ENCODE data around the gene RNF130. TPM values are rescaled to one million over a fixed set of nuclear protein-coding genes. Genes with fewer than 3 reads are reported as not detected.

Gene RNF130
- total RNA-seq, 2 donors from 2014 or later = 83.8 to 116 TPM

- no peak for DNase-seq (ENCODE audit: low spot score)
- no peak overlapping the region for H3K27ac ChIP-seq
- WGBS = 98% methylated on average over 8 of the region's 8 CpGs
- intact Hi-C loops (cut with DNase I) = no loop called here
- H3K36me3 ChIP-seq = no peaks in the 10 kb centered on the region
- no peak for TF ChIP-seq POLR2AphosphoS5 (IDR thresholded peaks at IDR 0.05)
- TF ChIP-seq POLR2A (IDR thresholded peaks at IDR 0.05) = no peak
- TF ChIP-seq, protein P1, sequence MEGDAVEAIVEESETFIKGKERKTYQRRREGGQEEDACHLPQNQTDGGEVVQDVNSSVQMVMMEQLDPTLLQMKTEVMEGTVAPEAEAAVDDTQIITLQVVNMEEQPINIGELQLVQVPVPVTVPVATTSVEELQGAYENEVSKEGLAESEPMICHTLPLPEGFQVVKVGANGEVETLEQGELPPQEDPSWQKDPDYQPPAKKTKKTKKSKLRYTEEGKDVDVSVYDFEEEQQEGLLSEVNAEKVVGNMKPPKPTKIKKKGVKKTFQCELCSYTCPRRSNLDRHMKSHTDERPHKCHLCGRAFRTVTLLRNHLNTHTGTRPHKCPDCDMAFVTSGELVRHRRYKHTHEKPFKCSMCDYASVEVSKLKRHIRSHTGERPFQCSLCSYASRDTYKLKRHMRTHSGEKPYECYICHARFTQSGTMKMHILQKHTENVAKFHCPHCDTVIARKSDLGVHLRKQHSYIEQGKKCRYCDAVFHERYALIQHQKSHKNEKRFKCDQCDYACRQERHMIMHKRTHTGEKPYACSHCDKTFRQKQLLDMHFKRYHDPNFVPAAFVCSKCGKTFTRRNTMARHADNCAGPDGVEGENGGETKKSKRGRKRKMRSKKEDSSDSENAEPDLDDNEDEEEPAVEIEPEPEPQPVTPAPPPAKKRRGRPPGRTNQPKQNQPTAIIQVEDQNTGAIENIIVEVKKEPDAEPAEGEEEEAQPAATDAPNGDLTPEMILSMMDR (IDR thresholded peaks at IDR 0.05) = no peak
- H3K4me1 ChIP-seq (replicated peaks) = no peaks in the 10 kb centered on the region
- no peaks in the 10 kb centered on the region for H3K27me3 ChIP-seq (replicated peaks; ENCODE audit: insufficient read depth)
- no peak overlapping the region for H3K4me3 ChIP-seq
- no peaks in the 10 kb centered on the region for H3K9me3 ChIP-seq
These were observed 27.0 kb upstream of the RNF130 start for GRCh38 chr5:180098526-180098925.

DNA sequence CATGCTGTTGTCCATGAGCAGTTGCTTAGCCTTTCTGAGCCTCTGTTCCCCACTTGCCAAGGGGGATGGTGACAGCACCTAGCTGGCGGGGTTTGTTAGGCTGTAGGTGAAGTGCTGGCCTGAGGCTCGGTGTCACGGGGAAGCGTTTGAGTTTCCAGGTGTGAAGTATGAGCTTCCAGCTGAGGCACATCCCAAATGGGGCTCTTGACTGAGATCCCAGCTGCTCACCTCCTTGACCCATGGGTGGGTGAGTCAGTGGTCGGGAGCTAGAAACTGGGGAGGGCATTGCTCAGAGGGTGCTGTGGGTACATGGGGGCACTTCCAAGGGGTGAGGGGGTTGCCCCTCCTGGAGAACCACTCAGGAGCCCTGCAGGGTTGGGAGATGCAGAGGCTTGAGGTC is 26.4 kb upstream of the RNF130 start:
- TF ChIP-seq, protein P1 (IDR thresholded peaks at IDR 0.05) = no peak
- TF ChIP-seq POLR2A (IDR thresholded peaks at IDR 0.05) (no peak), POLR2AphosphoS5 (IDR thresholded peaks at IDR 0.05) (no peak)
- Histone ChIP-seq H3K27me3 (replicated peaks; ENCODE audit: insufficient read depth) (no peaks in the 10 kb centered on the region), H3K4me3 (no peak overlapping the region), H3K27ac (no peak overlapping the region), H3K4me1 (replicated peaks) (no peaks in the 10 kb centered on the region), H3K36me3 (no peaks in the 10 kb centered on the region), H3K9me3 (no peaks in the 10 kb centered on the region)
- 85% methylated on average over 5 of the region's 5 CpGs for WGBS
- intact Hi-C loops (cut with DNase I) = no loop called here
- DNase-seq (ENCODE audit: low spot score) = no peak

GRCh38 chr5:180097163-180097894 is 25.8 kb upstream of the RNF130 start:
- no peaks in the 10 kb centered on the region for H3K9me3 ChIP-seq
- TF ChIP-seq POLR2AphosphoS5 (IDR thresholded peaks at IDR 0.05) (no peak), POLR2A (IDR thresholded peaks at IDR 0.05) (no peak)
- TF ChIP-seq, protein P1 (IDR thresholded peaks at IDR 0.05) = no peak
- no peak overlapping the region for H3K4me3 ChIP-seq
- H3K27ac ChIP-seq = no peak overlapping the region
- no peaks in the 10 kb centered on the region for H3K27me3 ChIP-seq (replicated peaks; ENCODE audit: insufficient read depth)
- DNase-seq (ENCODE audit: low spot score) = no peak
- intact Hi-C loops (cut with DNase I) = no loop called here
- no peaks in the 10 kb centered on the region for H3K4me1 ChIP-seq (replicated peaks)
- H3K36me3 ChIP-seq = no peaks in the 10 kb centered on the region
- 87% methylated on average over 11 of the region's 11 CpGs for WGBS

DNA sequence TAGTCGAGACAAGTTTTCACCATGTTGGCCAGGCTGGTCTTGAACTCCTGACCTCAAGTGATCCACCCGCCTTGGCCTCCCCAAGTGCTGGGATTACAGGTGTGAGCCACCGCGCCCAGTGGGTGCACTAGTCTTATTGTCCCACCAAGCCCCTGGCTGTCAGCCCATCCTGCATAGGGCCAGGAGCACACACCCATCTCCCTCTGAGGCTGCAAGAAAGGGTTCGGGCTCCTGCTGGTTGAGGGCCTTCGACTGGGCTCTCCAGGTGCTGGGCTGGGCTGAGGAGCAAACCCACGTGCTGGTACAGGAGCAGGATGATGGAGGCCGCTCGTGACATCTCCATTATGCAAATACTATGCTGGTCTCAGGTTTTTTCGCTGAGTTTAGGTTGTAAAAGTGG is 25.1 kb upstream of the RNF130 start:
- no peak for DNase-seq (ENCODE audit: low spot score)
- Histone ChIP-seq H3K27me3 (replicated peaks; ENCODE audit: insufficient read depth) (no peaks in the 10 kb centered on the region), H3K36me3 (no peaks in the 10 kb centered on the region), H3K27ac (no peak overlapping the region), H3K4me3 (no peak overlapping the region), H3K4me1 (replicated peaks) (no peaks in the 10 kb centered on the region), H3K9me3 (no peaks in the 10 kb centered on the region)
- TF ChIP-seq POLR2AphosphoS5 (IDR thresholded peaks at IDR 0.05) (no peak), POLR2A (IDR thresholded peaks at IDR 0.05) (no peak)
- TF ChIP-seq, protein P1 (IDR thresholded peaks at IDR 0.05) = no peak
- intact Hi-C loops (cut with DNase I) = no loop called here
- 83% methylated on average over 10 of the region's 10 CpGs for WGBS

DNA sequence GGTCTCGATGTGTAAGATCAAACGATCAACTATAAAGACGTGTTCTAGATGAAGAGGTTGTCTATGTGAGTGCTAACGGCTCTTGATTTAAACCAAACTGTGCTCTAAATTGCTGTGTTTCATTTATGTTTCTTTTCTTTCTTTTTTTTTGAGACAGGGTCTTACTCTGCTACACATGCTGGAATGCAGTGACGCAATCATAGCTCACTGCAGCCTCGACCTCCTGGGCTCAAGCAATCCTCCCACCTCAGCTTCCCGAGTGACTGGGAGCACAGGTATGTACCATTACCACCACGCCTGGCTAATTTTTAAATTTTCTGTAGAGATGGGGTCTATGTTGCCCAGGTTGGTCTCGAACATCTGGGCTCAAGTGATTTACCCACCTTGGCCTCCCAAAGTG is 24.0 kb upstream of the RNF130 start:
- TF ChIP-seq POLR2AphosphoS5 (IDR thresholded peaks at IDR 0.05) (no peak), POLR2A (IDR thresholded peaks at IDR 0.05) (no peak)
- TF ChIP-seq, protein P1 (IDR thresholded peaks at IDR 0.05) = no peak

More for the DNA sequence above, 24.0 kb upstream of the RNF130 start:
- no peak for DNase-seq (ENCODE audit: low spot score)
- WGBS = 81% methylated on average over 9 of the region's 9 CpGs
- no peaks in the 10 kb centered on the region for H3K27me3 ChIP-seq (replicated peaks; ENCODE audit: insufficient read depth)
- no peaks in the 10 kb centered on the region for H3K36me3 ChIP-seq
- H3K4me3 ChIP-seq = no peak overlapping the region
- H3K27ac ChIP-seq = no peak overlapping the region
- no peaks in the 10 kb centered on the region for H3K4me1 ChIP-seq (replicated peaks)
- no peaks in the 10 kb centered on the region for H3K9me3 ChIP-seq
- intact Hi-C loops (cut with DNase I) = no loop called here

All from prostate gland (tissue), 2 donors.